GM19035 (cell line): Measurements from ENCODE around the gene SEMA3C.

Experiments
- ATAC-seq: cut with Tn5 transposase; IDR thresholded peaks from one replicate; pipeline ENCODE4 v1.9.1; 2021; ENCODE audit not compliant: unreplicated experiment

Gene SEMA3C

DNA sequence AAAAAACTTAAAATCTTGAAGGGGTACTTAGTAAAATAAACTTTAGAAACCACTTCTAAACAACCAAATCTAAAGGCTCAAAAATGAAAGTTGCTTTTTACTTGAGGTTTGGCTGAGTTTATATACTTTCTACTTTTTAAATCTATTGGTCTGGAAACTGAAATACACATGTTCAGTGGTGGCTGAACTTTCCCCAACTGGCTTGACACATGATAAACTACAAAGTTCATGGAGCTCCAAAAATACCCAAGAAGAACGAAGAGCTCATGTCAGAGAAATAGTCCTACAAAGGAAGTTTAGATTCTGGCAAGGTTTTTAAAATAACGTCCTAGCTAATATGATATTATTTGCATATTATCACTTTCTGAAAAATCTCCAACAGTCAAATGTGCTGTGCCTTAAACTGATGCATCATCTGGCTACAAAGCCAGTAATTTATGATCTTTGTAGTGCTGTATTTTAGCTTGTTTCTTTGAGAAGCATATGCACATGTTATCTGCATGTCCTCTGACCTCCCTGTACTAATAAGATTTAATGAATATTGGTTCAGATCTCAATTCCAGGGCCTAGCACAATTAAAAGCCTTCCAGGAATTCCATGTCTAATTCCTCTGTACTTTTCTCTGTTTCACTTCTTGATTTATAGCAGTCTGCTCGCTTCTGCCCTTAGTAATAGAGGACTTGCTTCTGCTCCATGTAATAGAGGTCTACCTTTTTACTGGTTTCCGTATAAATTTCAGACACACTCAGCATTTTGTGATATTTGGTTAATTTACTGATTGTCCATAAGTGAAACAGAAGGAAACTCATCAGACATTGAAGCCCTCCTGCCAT, 28.2 kb downstream of the SEMA3C start:
- no peak for ATAC-seq

DNA sequence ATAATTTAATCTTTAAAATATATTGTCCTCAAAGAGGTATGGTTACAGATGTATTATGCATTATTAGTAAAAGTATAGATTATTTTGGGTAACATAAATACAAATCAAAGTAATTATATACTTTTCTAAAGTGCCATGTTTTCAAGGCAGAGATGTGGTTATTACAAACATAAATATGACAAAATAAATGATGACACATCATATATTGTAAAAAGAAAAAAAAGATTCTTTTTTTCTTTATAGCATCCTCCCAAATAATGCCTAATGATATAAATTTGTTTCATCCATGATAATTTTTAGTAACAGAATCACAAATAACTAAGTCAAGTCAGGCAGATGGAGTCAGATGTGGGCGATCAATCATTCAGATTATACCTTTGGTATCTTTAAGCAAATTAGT, 29.3 kb downstream of the SEMA3C start:
- no peak for ATAC-seq

DNA sequence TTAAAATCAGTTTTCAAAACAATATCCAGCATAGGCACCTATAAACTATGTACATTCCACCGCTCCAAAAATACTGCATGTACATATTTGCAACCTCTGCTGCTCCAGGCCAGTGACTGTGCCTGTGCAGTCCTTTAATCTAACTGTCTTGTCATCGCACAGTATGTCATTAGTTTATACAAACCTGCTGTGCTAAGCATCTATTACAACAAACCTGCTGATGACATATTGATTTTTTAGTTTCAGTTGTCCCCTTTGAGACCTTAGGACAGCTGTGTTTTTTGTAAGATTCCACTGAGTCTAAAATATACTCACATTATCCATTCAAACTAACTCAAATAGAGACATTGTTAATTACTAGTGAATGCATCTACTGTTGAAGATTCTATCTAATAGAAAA, 33.1 kb downstream of the SEMA3C start:
- ATAC-seq, result no peak

DNA sequence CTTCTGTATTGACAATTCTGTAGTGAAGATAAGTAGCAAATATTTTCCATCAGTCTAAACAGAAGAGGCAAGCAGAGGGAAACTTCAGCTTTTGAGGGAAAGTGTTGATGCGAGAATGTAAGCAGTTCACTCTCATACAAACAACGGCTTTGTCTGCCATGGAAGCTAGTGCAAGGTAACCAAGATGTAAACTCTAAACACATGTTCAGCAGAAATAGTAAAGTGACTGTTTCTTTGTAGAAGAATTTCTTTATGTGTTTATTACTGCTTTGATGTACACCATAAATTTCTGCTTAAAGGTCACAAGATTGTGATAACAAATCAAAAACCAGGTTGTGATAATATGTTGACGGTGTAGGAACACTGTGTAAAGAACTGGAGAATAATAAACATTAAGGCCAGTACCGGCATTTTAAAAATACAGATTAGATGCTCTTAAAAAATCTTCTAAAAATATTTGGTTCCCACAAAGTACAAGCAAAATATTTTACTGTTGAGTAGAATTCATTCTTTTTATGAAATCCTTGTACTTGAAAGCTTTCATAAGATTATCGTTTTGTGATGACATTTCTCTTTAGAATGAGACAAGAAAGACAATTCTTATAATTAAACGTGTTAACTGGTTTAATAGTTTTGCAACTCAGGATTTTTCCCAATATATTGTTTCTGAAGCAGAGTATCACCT, 34.2 kb downstream of the SEMA3C start:
- no peak for ATAC-seq

DNA sequence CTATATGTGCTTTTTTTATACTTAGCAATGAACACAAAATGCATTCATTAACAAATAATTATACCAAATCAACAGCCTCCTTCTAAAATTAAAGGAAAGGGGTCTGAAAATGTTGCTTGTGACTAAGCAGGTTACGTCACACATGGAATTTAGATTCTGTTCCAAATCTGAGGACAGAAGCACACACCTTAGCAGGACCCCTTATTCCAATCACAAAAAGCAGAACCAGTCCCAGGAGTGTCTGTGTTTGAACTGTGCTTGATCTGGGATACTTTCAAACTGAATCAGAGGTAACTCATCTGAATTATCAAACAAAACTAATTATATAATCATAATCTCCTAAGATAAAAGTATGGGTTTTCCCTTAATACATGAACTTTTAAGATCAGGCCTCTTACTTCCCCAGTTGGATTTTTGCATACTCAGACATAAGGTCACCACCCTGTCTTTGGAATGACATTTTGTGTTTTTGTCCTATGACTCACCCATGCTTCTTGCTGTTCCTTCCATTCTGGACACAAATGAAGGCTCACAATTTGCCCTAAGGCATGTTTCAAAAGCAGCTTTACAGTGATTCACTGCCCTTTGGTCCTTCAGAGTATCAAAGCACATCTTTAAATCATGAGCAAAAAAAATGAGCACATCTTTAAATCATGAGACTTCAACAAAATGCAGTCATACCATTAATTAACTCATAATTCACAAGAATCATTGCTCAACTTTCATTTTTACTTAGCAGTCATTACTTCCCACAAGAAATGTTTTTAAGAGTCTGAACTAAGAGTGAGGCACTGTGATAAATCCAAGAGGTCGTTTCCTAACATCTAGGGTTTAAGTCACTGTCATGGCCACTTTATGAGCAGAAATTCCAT, 35.5 kb downstream of the SEMA3C start:
- ATAC-seq, result no peak

DNA sequence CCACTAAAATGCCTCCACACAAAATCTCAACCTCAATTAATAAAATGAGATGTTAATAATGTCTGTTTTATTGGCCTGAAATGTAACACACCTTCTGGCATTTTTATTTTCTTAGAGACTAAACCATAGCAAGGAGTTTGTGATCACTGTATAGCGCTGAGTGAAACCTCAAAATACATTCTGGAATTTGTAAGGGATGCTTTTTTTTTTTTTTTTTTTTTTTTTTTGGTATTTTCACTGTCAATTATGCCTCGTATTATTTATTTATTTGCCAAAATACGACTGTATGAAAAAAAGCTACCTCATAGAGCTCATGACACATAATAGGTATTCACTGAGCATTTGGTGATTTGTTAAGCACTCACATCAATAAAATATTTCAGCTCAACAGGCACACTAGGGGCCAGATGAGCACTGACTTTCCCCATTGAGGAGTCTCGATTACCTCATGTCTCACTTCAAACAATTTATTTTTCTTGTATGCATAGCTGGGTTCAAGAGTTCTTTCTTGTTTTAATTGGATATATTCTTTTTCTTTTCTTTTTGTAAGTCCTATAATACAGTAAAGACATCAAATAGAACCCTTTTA, 36.5 kb downstream of the SEMA3C start:
- ATAC-seq, result no peak

DNA sequence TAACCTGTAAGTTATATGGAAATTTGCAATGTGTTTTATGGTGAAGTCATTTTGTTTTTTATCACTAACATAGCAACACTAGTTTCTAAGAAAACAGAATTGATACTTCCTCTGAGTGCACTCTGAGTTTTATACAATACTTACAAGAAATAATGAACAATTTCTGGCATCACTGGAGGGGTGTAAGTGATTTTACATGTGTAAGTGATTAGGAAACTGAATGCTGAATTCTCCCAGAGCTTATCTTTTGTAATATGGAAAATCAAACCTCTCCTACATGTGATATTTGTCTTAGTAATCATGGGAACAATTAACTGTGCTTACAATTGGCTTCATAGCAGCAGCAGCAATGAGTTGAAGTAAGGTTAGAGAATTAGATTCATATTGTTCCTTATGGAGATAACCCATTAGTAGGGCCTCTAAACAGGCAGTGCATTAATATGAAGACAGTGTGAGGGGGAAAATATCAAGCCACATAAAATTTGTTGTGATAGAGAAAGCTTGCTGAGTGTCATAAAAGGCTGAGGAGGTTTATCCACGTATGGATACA, 37.4 kb downstream of the SEMA3C start:
- ATAC-seq, result no peak

DNA sequence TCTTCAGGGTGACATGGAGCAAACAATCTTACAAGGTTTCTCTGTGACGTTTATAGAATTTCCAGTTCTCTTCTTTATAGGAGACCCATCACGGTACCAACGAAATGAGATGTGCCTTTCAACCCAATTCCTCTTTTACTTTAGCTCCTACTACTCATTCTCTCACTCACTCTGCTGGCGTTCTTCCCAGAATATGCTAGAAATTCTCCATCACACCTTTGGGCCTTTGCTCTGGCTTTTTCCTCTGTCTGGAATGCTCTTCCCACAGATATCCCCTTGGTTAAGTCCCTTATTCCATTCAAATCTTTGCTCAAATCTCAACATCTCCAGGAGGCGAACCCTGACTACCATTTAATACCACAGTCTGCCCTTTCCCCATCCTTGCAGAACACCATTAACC, 39.0 kb downstream of the SEMA3C start:
- no peak for ATAC-seq

DNA sequence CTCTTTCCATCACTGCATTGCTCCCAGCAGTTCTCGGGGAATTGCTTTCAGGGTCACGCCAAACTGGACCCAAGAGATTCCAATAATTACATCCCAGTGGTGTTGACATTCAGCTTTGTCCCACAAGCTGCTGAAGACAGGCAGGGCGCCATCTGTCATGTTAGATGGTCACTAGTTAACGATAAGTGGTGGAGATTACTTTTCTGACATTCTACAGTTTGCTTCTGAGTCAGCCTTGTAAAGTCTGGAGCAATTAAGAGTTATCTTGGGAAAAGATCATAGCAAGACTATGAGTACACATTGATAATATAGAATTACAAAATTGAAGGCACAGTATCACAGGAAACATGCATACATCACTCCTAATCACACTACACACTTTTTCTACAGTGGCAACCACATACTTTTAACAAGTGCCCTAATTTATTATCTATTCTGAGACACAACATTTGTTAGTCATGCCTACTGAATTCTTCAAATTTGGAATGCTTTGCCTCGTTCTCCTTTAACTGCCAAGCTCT, 41.9 kb downstream of the SEMA3C start:
- ATAC-seq, result no peak

DNA sequence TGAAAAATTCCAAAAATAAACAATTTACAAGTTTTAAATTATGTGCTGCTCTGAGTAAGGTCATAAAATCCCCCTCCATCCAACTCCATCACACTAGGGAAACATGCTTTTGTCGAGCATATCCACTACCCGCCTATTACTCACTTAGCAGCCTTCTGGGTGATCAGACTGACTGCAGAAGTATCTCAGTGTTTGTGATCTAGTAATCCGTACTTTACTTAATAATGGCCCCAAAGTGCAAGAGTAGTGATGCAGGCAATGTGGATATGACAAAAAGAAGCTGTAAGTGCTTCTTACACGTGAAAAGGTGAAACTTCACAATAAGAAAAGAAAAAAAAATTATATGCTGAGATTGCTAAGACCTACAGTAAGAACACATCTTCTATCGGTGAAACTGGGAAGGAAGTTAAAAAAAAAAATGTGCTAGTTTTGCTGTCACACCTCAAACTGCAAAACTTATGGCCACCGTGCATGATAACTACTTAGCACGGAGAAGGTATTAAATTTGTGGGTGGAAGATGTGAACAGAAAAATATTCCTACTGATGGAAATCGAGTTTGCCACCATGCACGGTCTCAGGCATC, 43.2 kb downstream of the SEMA3C start:
- no peak for ATAC-seq

DNA sequence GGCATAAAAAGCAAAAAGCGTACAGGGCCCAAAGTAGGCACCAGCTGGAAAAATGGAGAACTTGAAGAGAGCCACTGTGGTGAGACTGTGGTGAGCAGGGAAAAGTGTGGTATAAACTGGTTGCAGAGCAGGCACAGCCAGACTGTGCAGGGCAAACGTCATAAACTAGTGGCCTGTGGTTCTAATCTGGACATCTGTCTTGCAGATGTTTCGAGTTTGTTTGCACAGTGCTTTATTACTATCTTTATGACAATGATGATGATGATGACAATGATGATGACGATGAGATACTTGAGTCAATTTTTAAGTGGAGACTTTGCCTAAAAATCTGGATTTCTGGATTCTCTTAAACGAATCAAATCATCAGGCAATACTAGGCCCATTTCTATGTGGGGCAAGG, 45.7 kb downstream of the SEMA3C start:
- ATAC-seq, result no peak

DNA sequence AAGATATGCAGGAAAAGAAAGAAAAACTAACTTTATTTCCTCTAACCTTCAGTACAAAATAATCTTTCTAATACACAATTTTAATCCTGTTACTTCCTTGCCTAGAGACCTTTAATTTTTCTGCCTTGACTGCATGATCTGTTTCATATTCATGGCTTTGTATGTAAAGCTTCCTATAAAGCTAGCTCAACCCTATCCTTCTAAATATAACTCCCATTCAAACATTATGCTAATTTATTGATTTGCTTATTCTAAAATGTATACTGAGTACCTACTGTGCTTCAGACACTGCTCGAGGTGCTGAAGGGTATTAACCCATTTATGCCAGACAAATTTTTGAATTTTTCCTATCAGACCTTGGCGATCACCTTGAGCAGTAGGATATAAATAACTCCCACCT, 47.6 kb downstream of the SEMA3C start:
- no peak for ATAC-seq

DNA sequence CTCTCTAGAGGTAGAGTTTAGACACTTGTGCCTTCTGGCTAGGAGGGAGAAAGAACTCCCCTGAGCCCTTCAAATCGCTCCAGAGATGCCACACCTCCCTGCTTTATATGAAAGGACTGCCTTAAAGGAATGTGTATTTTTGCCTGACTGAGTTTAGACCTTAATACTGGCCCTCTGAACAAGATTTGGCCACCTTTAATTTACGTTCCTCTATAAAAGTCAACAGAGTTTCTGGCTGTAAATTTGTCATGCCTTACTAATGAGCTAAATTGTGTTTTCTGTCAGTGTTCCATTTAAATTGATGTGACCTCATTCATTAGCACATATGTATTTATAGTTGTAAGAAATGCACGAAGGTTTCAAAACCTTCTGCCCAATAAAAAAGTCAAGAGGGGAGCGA, 48.0 kb downstream of the SEMA3C start:
- ATAC-seq, result no peak

DNA sequence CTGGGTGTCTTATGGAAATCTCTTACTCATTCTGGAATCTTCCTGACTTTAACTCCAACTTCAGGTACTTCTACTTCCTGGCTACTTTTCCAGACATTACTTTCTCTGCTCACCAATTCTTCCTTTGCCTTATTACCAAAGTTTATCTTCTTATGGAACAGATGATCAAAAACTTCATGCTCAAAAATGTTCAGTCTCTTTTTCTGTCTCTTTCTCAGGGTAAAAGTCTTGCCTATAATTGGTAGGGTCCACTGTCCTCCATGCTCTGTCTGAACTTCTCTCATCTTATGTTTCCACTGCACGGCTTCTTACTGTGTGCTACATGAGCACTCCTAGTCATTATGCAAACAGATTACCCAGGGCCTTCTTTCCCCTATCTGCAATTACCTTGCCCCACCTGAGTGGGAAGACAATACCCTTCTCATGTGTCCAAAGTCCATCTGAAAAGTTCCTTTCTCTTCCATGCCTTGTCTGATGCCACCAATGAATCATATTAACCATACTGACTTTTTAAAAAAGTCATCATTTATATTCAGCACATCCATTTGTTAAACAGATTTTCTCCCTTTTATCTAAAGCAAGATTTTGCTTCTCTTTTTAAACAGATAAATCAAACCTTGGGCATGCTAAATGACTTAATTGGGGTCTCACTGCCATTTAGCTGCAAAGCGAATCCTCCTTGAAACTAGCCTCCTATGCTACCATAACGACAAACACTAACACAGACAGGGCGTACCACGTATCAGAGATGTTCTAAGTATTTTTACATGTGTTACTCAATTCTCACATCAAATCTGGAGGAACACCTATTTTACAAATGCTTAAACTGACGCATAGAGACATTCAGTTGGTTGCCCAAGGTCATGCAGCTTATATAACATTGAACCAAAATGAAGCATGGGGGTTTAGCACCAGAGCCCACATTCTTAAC, 48.8 kb downstream of the SEMA3C start:
- ATAC-seq, result no peak

DNA sequence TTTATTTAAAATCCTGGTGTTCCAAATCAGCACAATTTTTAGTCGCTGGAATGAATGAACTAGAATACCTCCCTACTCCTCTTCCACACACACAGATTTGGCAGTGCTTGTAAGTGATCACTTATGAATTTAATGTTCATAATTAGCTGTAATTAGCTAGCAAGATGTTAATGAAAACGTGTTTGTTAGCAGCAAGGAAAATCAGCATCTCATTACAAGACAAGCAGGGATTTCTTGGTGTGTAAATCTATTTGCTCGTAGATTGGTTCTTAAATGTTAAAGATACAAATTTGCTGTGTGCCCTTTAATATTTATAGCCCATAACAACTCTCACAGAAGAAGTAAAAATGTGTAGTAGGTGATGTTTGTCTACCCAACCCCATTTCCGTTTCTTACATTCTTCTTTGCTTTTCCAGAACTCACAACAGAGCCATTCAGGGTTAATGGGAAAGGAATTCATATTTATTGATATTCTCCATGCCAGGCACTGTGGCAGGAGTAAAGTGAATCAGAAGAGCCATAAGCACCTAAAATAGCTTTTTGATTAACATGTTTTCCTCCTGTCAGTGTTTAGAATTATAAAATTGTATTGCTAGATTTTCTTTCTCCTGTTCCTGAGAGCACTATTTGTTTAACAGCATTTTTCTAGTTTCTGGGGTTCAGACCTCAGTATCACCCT, 49.6 kb downstream of the SEMA3C start:
- ATAC-seq, result no peak

DNA sequence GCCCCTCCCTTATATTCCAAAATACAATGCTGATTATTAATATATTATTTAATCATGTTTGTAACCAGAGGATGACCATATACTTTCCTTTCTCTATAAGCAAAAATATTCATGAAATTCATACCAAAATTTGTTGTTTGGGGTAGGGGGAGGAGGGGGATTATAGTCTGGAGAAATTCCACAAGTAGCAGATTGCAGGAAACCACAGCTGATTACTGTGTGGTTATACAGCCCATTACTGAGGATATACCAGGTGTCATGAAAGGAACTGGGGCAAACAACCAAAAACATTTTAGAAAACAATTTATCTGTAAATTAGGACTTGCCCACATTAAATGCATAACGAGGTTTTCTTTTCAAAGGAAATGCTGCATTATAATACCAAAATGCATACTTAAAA, 50.3 kb downstream of the SEMA3C start:
- no peak for ATAC-seq

DNA sequence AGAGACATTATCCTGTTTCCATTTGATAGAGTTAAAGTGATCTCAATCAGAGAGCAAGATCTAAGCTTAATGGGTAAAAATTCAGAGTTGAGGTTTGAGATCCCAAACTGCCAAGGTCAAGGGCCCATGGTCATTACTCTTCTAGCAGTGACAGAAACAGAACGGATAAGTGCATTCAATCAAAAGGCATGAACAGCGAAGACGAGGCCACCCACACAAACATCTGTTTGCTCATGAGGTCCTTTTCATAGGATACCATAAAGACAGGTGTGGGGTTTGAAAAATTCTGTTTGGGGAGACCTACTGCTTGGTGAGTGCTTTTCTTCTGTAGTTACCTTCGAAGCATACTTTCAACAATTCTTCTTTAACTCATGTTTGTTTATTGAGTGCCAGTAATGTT, 58.3 kb downstream of the SEMA3C start:
- no peak for ATAC-seq

DNA sequence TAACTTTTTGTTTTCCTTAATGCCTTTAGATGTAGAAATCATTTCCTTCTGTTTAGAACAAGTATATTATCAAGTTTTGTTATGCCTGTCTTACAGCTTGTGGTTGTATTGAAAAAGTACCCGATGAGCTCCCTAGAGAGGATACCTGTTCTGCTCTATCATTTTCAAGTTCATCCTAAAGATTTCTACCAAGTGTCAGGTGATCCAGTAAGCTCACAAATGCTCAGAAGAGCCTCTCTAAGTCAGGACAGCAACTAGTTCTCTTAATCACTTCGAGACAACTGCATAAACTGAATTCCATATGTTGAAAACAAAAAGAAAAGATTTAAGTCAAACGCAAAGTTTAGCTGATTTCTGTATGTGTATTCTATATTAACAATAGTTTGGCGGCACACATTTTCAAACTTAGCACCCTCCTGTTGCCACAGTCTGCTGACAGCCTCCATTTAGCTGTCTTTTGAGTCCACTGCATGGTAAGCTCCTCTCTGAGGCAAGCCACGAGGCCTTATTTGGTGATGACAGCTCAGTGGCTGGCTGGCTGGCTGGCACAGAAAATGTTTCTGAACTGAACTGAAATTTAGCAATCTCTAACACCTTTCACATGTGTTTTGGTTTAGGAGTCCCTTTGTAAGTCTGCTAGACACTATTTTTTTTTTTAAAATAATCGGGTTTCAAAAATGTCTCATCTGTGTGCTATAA, 59.4 kb downstream of the SEMA3C start:
- ATAC-seq, result no peak
